ENCODE measurements around the gene NEFH. TPM values are rescaled to one million over a fixed set of nuclear protein-coding genes. Genes with fewer than 3 reads are reported as not detected.

NEFH gene
- total RNA-seq, 1 experiment from 2014 or later, result not detected

- ChIA-PET POLR2A (no interaction called here), CTCF (interaction anchor here (0.6 to 0.9 kb wide), 2 partner anchors 31 to 59 kb away, joined by 3 read pairs; no protein-coding TSS in a partner anchor)
- no peak overlapping the region for H3K27ac Mint-ChIP-seq (ENCODE audit: low read depth, unreplicated experiment)
- intact Hi-C loops (cut with micrococcal nuclease), result no loop called here
- no peaks in the 10 kb centered on the region for H3K9me3 Mint-ChIP-seq (ENCODE audit: unreplicated experiment)
- H3K4me1 Mint-ChIP-seq (ENCODE audit: insufficient read depth, unreplicated experiment), result peaks cover under 1% of the 10 kb centered on the region
- H3K27me3 Mint-ChIP-seq (ENCODE audit: insufficient read depth, unreplicated experiment), result no peaks in the 10 kb centered on the region
- TF ChIP-seq CTCF (IDR thresholded peaks at IDR 0.05; ENCODE audit: unreplicated experiment), result no peak
- peaks cover 4% of the 10 kb centered on the region for H3K36me3 Mint-ChIP-seq (ENCODE audit: insufficient read depth, unreplicated experiment)
- DNase-seq (ENCODE audit: unreplicated experiment), result no peak
- H3K4me3 Mint-ChIP-seq (ENCODE audit: unreplicated experiment), result no peak overlapping the region
- BruUV-seq (replicated peaks), result no TSS peak
Measured at GRCh38 chr22:29449296-29449875, 30.6 kb upstream of the NEFH start.

- BruUV-seq (replicated peaks), result no TSS peak
- DNase-seq (ENCODE audit: unreplicated experiment), result no peak
- H3K9me3 Mint-ChIP-seq (ENCODE audit: unreplicated experiment), result no peaks in the 10 kb centered on the region
- H3K4me1 Mint-ChIP-seq (ENCODE audit: insufficient read depth, unreplicated experiment), result no peaks in the 10 kb centered on the region
- POLR2A ChIA-PET, result no interaction called here
- H3K27me3 Mint-ChIP-seq (ENCODE audit: insufficient read depth, unreplicated experiment), result no peaks in the 10 kb centered on the region
- intact Hi-C loops (cut with micrococcal nuclease), result no loop called here
- no peak overlapping the region for H3K4me3 Mint-ChIP-seq (ENCODE audit: unreplicated experiment)
- CTCF ChIA-PET, result interaction anchor here (0.6 kb wide), 1 partner anchor 30 kb away, joined by 3 read pairs; no protein-coding TSS in a partner anchor
- peaks cover 4% of the 10 kb centered on the region for H3K36me3 Mint-ChIP-seq (ENCODE audit: insufficient read depth, unreplicated experiment)
- no peak overlapping the region for H3K27ac Mint-ChIP-seq (ENCODE audit: low read depth, unreplicated experiment)
- TF ChIP-seq CTCF (IDR thresholded peaks at IDR 0.05; ENCODE audit: unreplicated experiment), result no peak
Measured at GRCh38 chr22:29450222-29450621, 29.8 kb upstream of the NEFH start.

- Mint-ChIP-seq H3K9me3 (ENCODE audit: unreplicated experiment) (no peaks in the 10 kb centered on the region), H3K27me3 (ENCODE audit: insufficient read depth, unreplicated experiment) (no peaks in the 10 kb centered on the region), H3K36me3 (ENCODE audit: insufficient read depth, unreplicated experiment) (peaks cover 4% of the 10 kb centered on the region), H3K4me1 (ENCODE audit: insufficient read depth, unreplicated experiment) (no peaks in the 10 kb centered on the region), H3K4me3 (ENCODE audit: unreplicated experiment) (no peak overlapping the region), H3K27ac (ENCODE audit: low read depth, unreplicated experiment) (peak overlapping the region; percentile 49)
- no TSS peak for BruUV-seq (replicated peaks)
- TF ChIP-seq CTCF (IDR thresholded peaks at IDR 0.05; ENCODE audit: unreplicated experiment), result no peak
- intact Hi-C loops (cut with micrococcal nuclease), result no loop called here
- ChIA-PET CTCF (no interaction called here), POLR2A (no interaction called here)
- DNase-seq (ENCODE audit: unreplicated experiment), result no peak
Measured at GRCh38 chr22:29451863-29452262, 28.2 kb upstream of the NEFH start.

- no peaks in the 10 kb centered on the region for H3K9me3 Mint-ChIP-seq (ENCODE audit: unreplicated experiment)
- H3K27me3 Mint-ChIP-seq (ENCODE audit: insufficient read depth, unreplicated experiment), result no peaks in the 10 kb centered on the region
- POLR2A ChIA-PET, result no interaction called here
- H3K4me1 Mint-ChIP-seq (ENCODE audit: insufficient read depth, unreplicated experiment), result peaks cover 4% of the 10 kb centered on the region
- DNase-seq (ENCODE audit: unreplicated experiment), result no peak
- intact Hi-C loops (cut with micrococcal nuclease), result no loop called here
- H3K27ac Mint-ChIP-seq (ENCODE audit: low read depth, unreplicated experiment), result no peak overlapping the region
- TF ChIP-seq CTCF (IDR thresholded peaks at IDR 0.05; ENCODE audit: unreplicated experiment), result no peak
- no TSS peak for BruUV-seq (replicated peaks)
- H3K4me3 Mint-ChIP-seq (ENCODE audit: unreplicated experiment), result no peak overlapping the region
- CTCF ChIA-PET, result interaction anchor here (0.7 kb wide), 1 partner anchor 15 kb away, joined by 3 read pairs; no protein-coding TSS in a partner anchor
- H3K36me3 Mint-ChIP-seq (ENCODE audit: insufficient read depth, unreplicated experiment), result peaks cover 4% of the 10 kb centered on the region
Measured at GRCh38 chr22:29454276-29454675, 25.7 kb upstream of the NEFH start.

Data from MCF 10A (cell line).